Mesendoderm (in vitro differentiated cells): ENCODE measurements around the gene CYP2D6.
"Not testable (repeated sequence)": the region's sequence is repeated elsewhere in the genome, so short reads cannot be mapped to it uniquely, and the experiment has no call there.

Experiments used
- DNase-seq: peaks from one replicate; pipeline ENCODE4 v3.0.0; 2013
- H2AK5ac ChIP-seq: 2 replicates; pipeline ENCODE4 v1.6.1; 2013; ENCODE audit warnings: low read length, inconsistent platforms
- H2BK120ac ChIP-seq: 2 replicates; pipeline ENCODE4 v1.6.1; 2013; ENCODE audit warnings: low read depth, mild to moderate bottlenecking, low read length, moderate library complexity, mixed read lengths
- H2BK15ac ChIP-seq: replicated peaks from 2 replicates; pipeline ENCODE4 v1.6.1; 2013; ENCODE audit warnings: low read depth, mild to moderate bottlenecking, moderate library complexity
- H2BK5ac ChIP-seq: 2 replicates; pipeline ENCODE4 v1.6.1; 2013; ENCODE audit warnings: low read length, inconsistent platforms
- H3K18ac ChIP-seq: 2 replicates; pipeline ENCODE4 v1.6.1; 2013; ENCODE audit warnings: mild to moderate bottlenecking, low read length, mixed read lengths
- H3K23ac ChIP-seq: one replicate; pipeline ENCODE4 v1.6.1; 2013; ENCODE audit warnings: low read length
- H3K27ac ChIP-seq: 2 replicates; pipeline ENCODE4 v1.5.1; 2013; ENCODE audit warnings: low read depth, mild to moderate bottlenecking, inconsistent platforms, low read length, moderate library complexity
- H3K27me3 ChIP-seq: 2 replicates; pipeline ENCODE4 v1.6.1; 2013; ENCODE audit warnings: low read length, control low read depth, mild to moderate bottlenecking, inconsistent platforms; ENCODE audit not compliant: insufficient read depth, poor library complexity
- H3K36me3 ChIP-seq: 2 replicates; pipeline ENCODE4 v1.6.1; 2013; ENCODE audit warnings: low read length, inconsistent platforms; ENCODE audit not compliant: control insufficient read depth, insufficient read depth
- H3K4ac ChIP-seq: one replicate; pipeline ENCODE4 v1.6.1; 2013; ENCODE audit warnings: low read depth, mild to moderate bottlenecking, low read length, moderate library complexity
- H3K4me1 ChIP-seq: 2 replicates; pipeline ENCODE4 v1.6.1; 2013; ENCODE audit warnings: low read depth, low read length, inconsistent platforms; ENCODE audit not compliant: control insufficient read depth
- H3K4me2 ChIP-seq: 2 replicates; pipeline ENCODE4 v1.6.1; 2013; ENCODE audit warnings: low read length
- H3K4me3 ChIP-seq: 2 replicates; pipeline ENCODE4 v1.5.1; 2013; ENCODE audit warnings: mild to moderate bottlenecking, low read length
- H3K56ac ChIP-seq: one replicate; pipeline ENCODE4 v1.6.1; 2013; ENCODE audit warnings: low read length
- H3K79me1 ChIP-seq: 2 replicates; pipeline ENCODE4 v1.6.1; 2013; ENCODE audit warnings: low read length, inconsistent platforms
- H3K79me2 ChIP-seq: 2 replicates; pipeline ENCODE4 v1.6.1; 2013; ENCODE audit warnings: mild to moderate bottlenecking, low read length; ENCODE audit not compliant: control insufficient read depth, insufficient read depth
- H3K9ac ChIP-seq: 2 replicates; pipeline ENCODE4 v1.6.1; 2013; ENCODE audit warnings: low read length, inconsistent platforms
- H4K5ac ChIP-seq: one replicate; pipeline ENCODE4 v1.6.1; 2013; ENCODE audit warnings: low read length
- H4K8ac ChIP-seq: one replicate; pipeline ENCODE4 v1.6.1; 2013; ENCODE audit warnings: low read depth, mild to moderate bottlenecking, control low read depth, low read length, moderate library complexity
- WGBS: extraction: QIAGEN DNeasy Blood & Tissue Kit; methylation state at CpG from one replicate; pipeline ENCODE4 v1.1.7; 2013; ENCODE audit warnings: low lambda C conversion rate, missing lambda C conversion rate; ENCODE audit not compliant: insufficient coverage; ENCODE audit errors: extremely low coverage; 5-methylcytosine and 5-hydroxymethylcytosine counted together

The CYP2D6 gene

GRCh38 chr22:42114721-42115120 lies 15.9 kb downstream of the CYP2D6 start:
- no peaks in the 10 kb centered on the region for H3K36me3 ChIP-seq
- no peak overlapping the region for H4K8ac ChIP-seq
- H3K4ac ChIP-seq: no peak overlapping the region
- H3K79me2 ChIP-seq: no peaks in the 10 kb centered on the region
- no peak overlapping the region for H3K27ac ChIP-seq
- H3K4me1 ChIP-seq: peaks cover 4% of the 10 kb centered on the region
- peak; percentile 58 for DNase-seq
- no peaks in the 10 kb centered on the region for H3K79me1 ChIP-seq
- no peak overlapping the region for H3K56ac ChIP-seq
- H4K5ac ChIP-seq: no peak overlapping the region
- H2AK5ac ChIP-seq: no peak overlapping the region
- H2BK5ac ChIP-seq: no peak overlapping the region
- no peak overlapping the region for H3K4me3 ChIP-seq
- H2BK15ac ChIP-seq: no peak overlapping the region
- no peaks in the 10 kb centered on the region for H3K27me3 ChIP-seq
- no peak overlapping the region for H3K4me2 ChIP-seq
- H3K18ac ChIP-seq: no peak overlapping the region
- H3K23ac ChIP-seq: no peak overlapping the region
- WGBS: no CpG with 5 or more reads among the region's 7 CpGs
- H2BK120ac ChIP-seq: no peak overlapping the region
- no peak overlapping the region for H3K9ac ChIP-seq

- not testable (repeated sequence) for H3K36me3 ChIP-seq, H3K23ac ChIP-seq, H3K4me2 ChIP-seq, H2BK15ac ChIP-seq, H3K79me1 ChIP-seq, H4K8ac ChIP-seq, H3K27me3 ChIP-seq, H3K56ac ChIP-seq, H3K4me3 ChIP-seq, H3K79me2 ChIP-seq, H3K9ac ChIP-seq, H2BK120ac ChIP-seq, H3K18ac ChIP-seq, H3K27ac ChIP-seq, H3K4ac ChIP-seq, H4K5ac ChIP-seq, H3K4me1 ChIP-seq, H2AK5ac ChIP-seq, H2BK5ac ChIP-seq
- DNase-seq: peak; percentile 64
- WGBS: no CpG with 5 or more reads among the region's 4 CpGs
These were observed 17.8 kb downstream of the CYP2D6 start for GRCh38 chr22:42112793-42113192.

- H4K8ac ChIP-seq: no peak overlapping the region
These were observed 18.8 kb downstream of the CYP2D6 start for GRCh38 chr22:42111798-42112197.

GRCh38 chr22:42108848-42109247 lies 21.8 kb downstream of the CYP2D6 start:
- H3K4ac ChIP-seq: no peak overlapping the region
- H3K79me2 ChIP-seq: no peaks in the 10 kb centered on the region
- no peak overlapping the region for H3K56ac ChIP-seq

More at GRCh38 chr22:42111798-42112197, 18.8 kb downstream of the CYP2D6 start:
- H3K18ac ChIP-seq: peak overlapping the region; percentile 39
- no peak overlapping the region for H3K9ac ChIP-seq
- peak overlapping the region; percentile 44 for H3K56ac ChIP-seq
- peak; percentile 79 for DNase-seq
- WGBS: no CpG with 5 or more reads among the region's 4 CpGs
- peak overlapping the region; percentile 61 for H2BK120ac ChIP-seq
- H3K27me3 ChIP-seq: no peaks in the 10 kb centered on the region
- peak overlapping the region; percentile 10 for H2BK5ac ChIP-seq
- H3K36me3 ChIP-seq: no peaks in the 10 kb centered on the region
- no peak overlapping the region for H3K4me2 ChIP-seq
- H2BK15ac ChIP-seq: no peak overlapping the region
- peak overlapping the region; percentile 41 for H3K27ac ChIP-seq
- H3K23ac ChIP-seq: no peak overlapping the region
- no peak overlapping the region for H4K5ac ChIP-seq
- no peak overlapping the region for H2AK5ac ChIP-seq
- no peak overlapping the region for H3K4me3 ChIP-seq
- peaks cover 4% of the 10 kb centered on the region for H3K4me1 ChIP-seq
- H3K79me1 ChIP-seq: no peaks in the 10 kb centered on the region
- no peak overlapping the region for H3K4ac ChIP-seq
- H3K79me2 ChIP-seq: no peaks in the 10 kb centered on the region

GRCh38 chr22:42104332-42104860 lies 26.2 kb downstream of the CYP2D6 start:
- not testable (repeated sequence) for DNase-seq, H3K79me1 ChIP-seq, H3K36me3 ChIP-seq, H3K23ac ChIP-seq, H3K18ac ChIP-seq, H2BK15ac ChIP-seq, H3K27me3 ChIP-seq, H3K27ac ChIP-seq, H3K9ac ChIP-seq, H3K4me2 ChIP-seq, H3K4ac ChIP-seq, H3K79me2 ChIP-seq, H2AK5ac ChIP-seq, H2BK120ac ChIP-seq, H2BK5ac ChIP-seq, H4K8ac ChIP-seq, H3K4me1 ChIP-seq, H3K4me3 ChIP-seq, H3K56ac ChIP-seq, H4K5ac ChIP-seq
- WGBS: no CpG with 5 or more reads among the region's 6 CpGs

More at GRCh38 chr22:42108848-42109247, 21.8 kb downstream of the CYP2D6 start:
- Histone ChIP-seq H3K4me2 (no peak overlapping the region), H2BK5ac (no peak overlapping the region), H4K5ac (no peak overlapping the region), H3K27me3 (no peaks in the 10 kb centered on the region), H3K27ac (no peak overlapping the region), H2AK5ac (no peak overlapping the region), H3K4me3 (no peak overlapping the region), H3K9ac (no peak overlapping the region), H4K8ac (no peak overlapping the region), H3K23ac (no peak overlapping the region), H3K36me3 (no peaks in the 10 kb centered on the region), H3K4me1 (peaks cover 4% of the 10 kb centered on the region), H2BK120ac (no peak overlapping the region), H2BK15ac (no peak overlapping the region), H3K79me1 (no peaks in the 10 kb centered on the region), H3K18ac (no peak overlapping the region)
- no CpG with 5 or more reads among the region's 18 CpGs for WGBS
- DNase-seq: no peak

- Histone ChIP-seq H2BK15ac (no peak overlapping the region), H3K79me2 (no peaks in the 10 kb centered on the region), H2BK120ac (no peak overlapping the region), H4K8ac (no peak overlapping the region), H3K4me3 (no peak overlapping the region), H3K18ac (no peak overlapping the region), H4K5ac (no peak overlapping the region), H3K4me1 (no peaks in the 10 kb centered on the region), H3K23ac (no peak overlapping the region), H3K4me2 (no peak overlapping the region), H3K79me1 (no peaks in the 10 kb centered on the region), H3K36me3 (no peaks in the 10 kb centered on the region), H3K27ac (no peak overlapping the region), H3K9ac (no peak overlapping the region), H2BK5ac (no peak overlapping the region), H3K56ac (no peak overlapping the region), H2AK5ac (no peak overlapping the region), H3K27me3 (no peaks in the 10 kb centered on the region), H3K4ac (no peak overlapping the region)
- DNase-seq: no peak
- WGBS: no CpG with 5 or more reads among the region's 3 CpGs
These were observed 29.4 kb downstream of the CYP2D6 start for GRCh38 chr22:42101199-42101598.
